Measurements from ENCODE around the gene LMAN2L.

Gene LMAN2L

DNA sequence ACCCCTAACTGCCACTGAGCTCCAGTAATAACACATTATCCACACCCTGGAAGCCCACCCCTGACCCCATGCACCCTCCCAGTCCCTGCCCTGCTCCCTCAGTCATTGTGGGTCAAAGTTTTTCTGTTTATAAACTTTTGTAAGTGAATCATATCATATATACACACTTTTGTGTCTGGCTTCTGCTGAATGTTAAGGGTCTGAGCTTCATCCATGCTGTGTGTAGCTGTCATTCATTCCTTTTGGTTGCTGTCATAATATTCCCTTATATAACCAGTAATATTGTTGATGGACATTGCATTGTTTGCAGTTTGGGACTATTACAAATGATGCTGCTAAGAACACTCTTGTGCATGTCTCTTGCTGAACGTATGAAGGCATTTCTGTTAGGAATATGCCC is 35.3 kb upstream of the LMAN2L start:
- no peak for DNase-seq (ENCODE audit: low read depth)
- TF ChIP-seq, protein P1, sequence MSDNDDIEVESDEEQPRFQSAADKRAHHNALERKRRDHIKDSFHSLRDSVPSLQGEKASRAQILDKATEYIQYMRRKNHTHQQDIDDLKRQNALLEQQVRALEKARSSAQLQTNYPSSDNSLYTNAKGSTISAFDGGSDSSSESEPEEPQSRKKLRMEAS (IDR thresholded peaks at IDR 0.05; ENCODE audit: low read depth, low read length), result no peak
- TF ChIP-seq, protein P2, sequence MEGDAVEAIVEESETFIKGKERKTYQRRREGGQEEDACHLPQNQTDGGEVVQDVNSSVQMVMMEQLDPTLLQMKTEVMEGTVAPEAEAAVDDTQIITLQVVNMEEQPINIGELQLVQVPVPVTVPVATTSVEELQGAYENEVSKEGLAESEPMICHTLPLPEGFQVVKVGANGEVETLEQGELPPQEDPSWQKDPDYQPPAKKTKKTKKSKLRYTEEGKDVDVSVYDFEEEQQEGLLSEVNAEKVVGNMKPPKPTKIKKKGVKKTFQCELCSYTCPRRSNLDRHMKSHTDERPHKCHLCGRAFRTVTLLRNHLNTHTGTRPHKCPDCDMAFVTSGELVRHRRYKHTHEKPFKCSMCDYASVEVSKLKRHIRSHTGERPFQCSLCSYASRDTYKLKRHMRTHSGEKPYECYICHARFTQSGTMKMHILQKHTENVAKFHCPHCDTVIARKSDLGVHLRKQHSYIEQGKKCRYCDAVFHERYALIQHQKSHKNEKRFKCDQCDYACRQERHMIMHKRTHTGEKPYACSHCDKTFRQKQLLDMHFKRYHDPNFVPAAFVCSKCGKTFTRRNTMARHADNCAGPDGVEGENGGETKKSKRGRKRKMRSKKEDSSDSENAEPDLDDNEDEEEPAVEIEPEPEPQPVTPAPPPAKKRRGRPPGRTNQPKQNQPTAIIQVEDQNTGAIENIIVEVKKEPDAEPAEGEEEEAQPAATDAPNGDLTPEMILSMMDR (IDR thresholded peaks at IDR 0.05; ENCODE audit: low read depth, low read length), result no peak
- TF ChIP-seq POLR2A (IDR thresholded peaks at IDR 0.05; ENCODE audit: extremely low read depth, insufficient read length) (no peak), MYC (IDR thresholded peaks at IDR 0.05; ENCODE audit: low read depth, low read length) (no peak)

DNA sequence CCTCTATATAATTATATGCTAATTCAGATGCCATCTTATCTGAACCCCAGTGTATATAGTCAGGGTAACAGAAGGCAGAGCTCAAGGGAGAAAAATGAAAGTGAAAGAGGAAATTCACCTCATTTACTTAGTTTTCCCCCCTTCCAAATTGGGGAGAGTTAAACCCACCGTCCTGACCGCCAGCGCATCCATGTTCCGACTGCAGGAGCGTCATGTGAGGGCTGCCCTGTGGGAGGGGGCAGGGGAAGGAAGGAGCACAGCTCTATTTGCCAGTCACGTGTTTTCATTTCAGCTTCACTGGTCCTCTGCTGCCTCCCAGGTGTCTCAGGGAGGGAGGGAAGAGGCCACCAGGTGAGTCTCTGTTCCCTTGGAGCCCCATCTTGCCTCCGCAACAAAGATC is 34.1 kb upstream of the LMAN2L start:
- no peak overlapping the region for H3K4me3 ChIP-seq (ENCODE audit: low read depth, low read length)
- no peak for TF ChIP-seq POLR2A (IDR thresholded peaks at IDR 0.05; ENCODE audit: extremely low read depth, insufficient read length)
- TF ChIP-seq, protein P1 (IDR thresholded peaks at IDR 0.05; ENCODE audit: low read depth, low read length), result no peak
- no peak for TF ChIP-seq MYC (IDR thresholded peaks at IDR 0.05; ENCODE audit: low read depth, low read length)
- TF ChIP-seq, protein P2 (IDR thresholded peaks at IDR 0.05; ENCODE audit: low read depth, low read length), result no peak
- no peak for DNase-seq (ENCODE audit: low read depth)

More for the DNA sequence above, 35.3 kb upstream of the LMAN2L start:
- H3K4me3 ChIP-seq (ENCODE audit: low read depth, low read length), result no peak overlapping the region

DNA sequence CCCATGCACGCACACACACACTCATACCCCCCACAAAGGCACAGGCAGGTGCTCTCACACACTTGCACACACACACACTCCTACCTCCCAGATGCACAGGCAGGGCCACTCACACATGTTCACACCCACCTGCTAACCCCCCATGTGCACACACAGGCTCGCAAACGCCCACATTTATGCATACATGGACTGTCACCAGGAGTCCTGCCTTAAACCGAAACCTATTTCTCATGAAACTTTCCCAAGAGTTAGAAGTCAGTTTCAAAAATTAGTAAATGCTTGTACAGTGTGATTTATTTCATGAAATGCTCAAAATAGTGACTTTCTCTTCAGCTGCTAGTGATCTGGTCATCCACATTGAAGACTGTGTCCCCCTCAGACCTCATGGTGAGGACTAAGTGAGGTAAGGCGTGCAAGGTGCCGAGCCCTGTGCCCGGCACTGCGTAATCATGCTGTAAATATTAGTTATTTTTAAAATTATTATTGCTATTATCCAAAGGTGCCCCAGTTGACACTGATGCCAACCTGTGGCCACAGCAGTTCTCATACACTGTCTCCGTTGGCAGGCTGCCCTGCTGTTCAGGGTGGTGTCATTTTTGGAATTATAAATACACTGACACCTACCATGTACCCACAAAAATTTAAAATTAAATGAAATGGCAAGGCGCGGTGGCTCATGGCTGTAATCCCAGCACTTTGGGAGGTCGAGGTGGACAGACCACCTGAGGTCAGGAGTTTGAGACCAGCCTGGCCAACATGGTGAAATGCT is 33.2 kb upstream of the LMAN2L start:
- no peak for TF ChIP-seq MYC (IDR thresholded peaks at IDR 0.05; ENCODE audit: low read depth, low read length)
- TF ChIP-seq, protein P2 (IDR thresholded peaks at IDR 0.05; ENCODE audit: low read depth, low read length), result no peak
- no peak for TF ChIP-seq POLR2A (IDR thresholded peaks at IDR 0.05; ENCODE audit: extremely low read depth, insufficient read length)
- TF ChIP-seq, protein P1 (IDR thresholded peaks at IDR 0.05; ENCODE audit: low read depth, low read length), result no peak
- no peak for DNase-seq (ENCODE audit: low read depth)
- no peak overlapping the region for H3K4me3 ChIP-seq (ENCODE audit: low read depth, low read length)

DNA sequence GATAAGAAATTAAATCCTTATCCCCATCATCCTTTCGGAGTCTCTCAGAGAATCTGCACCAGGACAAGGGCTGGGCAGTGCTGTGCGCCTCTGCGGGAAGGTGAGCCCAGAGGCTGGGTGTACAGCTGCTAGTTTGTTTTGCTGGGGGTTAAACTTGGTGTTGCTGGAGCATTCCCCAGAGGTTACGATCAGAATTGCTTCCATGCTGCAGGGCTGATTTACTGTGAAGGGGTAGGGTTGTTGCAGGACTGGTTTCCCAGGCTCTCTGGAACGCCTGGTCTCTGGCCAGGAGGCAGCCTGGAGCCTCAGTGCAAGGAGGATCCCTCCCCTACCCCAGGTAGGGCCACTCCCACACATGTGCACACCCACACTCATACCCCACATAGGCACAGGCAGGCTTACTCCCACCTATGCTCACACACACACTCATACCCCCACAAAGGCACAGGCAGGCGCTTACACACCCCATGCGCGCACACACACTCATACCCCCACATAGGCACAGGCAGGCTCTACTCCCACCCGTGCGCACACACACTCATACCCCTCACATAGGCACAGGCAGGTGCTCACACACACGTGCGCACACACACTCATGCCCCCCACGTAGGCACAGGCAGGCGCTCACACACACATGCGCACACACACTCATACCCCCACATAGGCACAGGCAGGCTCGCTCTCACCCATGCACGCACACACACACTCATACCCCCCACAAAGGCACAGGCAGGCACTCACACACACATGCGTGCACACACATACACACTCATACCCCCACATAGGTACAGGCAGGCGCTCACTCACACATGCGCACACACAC is 32.1 kb upstream of the LMAN2L start:
- no peak overlapping the region for H3K4me3 ChIP-seq (ENCODE audit: low read depth, low read length)
- TF ChIP-seq, protein P1 (IDR thresholded peaks at IDR 0.05; ENCODE audit: low read depth, low read length), result no peak
- TF ChIP-seq MYC (IDR thresholded peaks at IDR 0.05; ENCODE audit: low read depth, low read length), result no peak
- no peak for TF ChIP-seq POLR2A (IDR thresholded peaks at IDR 0.05; ENCODE audit: extremely low read depth, insufficient read length)
- TF ChIP-seq, protein P2 (IDR thresholded peaks at IDR 0.05; ENCODE audit: low read depth, low read length), result no peak
- no peak for DNase-seq (ENCODE audit: low read depth)

DNA sequence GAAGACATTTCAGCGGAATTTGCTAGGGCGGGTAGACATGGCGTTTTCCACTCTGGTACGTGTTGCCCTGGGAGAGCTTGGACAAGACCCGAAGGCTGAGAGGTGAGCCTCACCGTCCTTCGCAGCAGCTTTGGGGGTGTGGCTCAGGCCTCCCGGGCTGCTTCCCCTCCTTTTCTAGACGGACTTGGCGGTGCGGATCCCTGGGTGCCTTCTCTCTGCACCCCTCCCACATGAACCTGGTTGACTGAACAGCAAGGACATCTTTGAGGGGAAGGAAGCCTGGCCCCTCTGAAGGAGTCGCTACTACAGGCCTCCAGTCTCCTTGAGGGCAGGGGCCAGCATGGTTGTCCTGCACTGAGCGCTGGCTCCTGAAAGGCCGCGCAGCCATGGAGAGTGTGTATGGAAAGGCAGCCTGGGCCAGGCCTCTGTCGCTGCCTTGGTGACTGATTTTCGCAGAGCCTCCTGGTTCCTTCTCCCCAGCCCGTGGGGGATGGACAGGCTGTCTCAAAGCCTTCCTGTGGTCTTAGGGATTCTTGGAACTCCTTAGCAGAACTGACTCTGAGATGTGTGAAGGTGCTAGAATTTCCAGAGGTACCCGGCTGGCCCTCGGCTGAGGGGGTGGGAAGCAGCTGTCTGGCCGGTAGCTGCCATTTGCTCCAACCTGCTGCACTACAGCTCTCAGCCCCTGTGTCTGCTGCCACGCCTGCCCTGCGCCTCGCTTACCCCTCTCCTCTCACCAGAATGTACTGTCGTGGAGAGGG is 30.8 kb upstream of the LMAN2L start:
- no peak for DNase-seq (ENCODE audit: low read depth)
- TF ChIP-seq, protein P2 (IDR thresholded peaks at IDR 0.05; ENCODE audit: low read depth, low read length), result no peak
- TF ChIP-seq, protein P1 (IDR thresholded peaks at IDR 0.05; ENCODE audit: low read depth, low read length), result no peak
- no peak for TF ChIP-seq MYC (IDR thresholded peaks at IDR 0.05; ENCODE audit: low read depth, low read length)
- TF ChIP-seq POLR2A (IDR thresholded peaks at IDR 0.05; ENCODE audit: extremely low read depth, insufficient read length), result no peak
- H3K4me3 ChIP-seq (ENCODE audit: low read depth, low read length), result no peak overlapping the region
